ENCODE measurements around the gene SMC5. TPM values are rescaled to one million over a fixed set of nuclear protein-coding genes. Genes with fewer than 3 reads are reported as not detected.

SMC5 gene
- total RNA-seq, 4 donors from 2014 or later = 20.8 to 45.4 (median 31.4) TPM

DNA sequence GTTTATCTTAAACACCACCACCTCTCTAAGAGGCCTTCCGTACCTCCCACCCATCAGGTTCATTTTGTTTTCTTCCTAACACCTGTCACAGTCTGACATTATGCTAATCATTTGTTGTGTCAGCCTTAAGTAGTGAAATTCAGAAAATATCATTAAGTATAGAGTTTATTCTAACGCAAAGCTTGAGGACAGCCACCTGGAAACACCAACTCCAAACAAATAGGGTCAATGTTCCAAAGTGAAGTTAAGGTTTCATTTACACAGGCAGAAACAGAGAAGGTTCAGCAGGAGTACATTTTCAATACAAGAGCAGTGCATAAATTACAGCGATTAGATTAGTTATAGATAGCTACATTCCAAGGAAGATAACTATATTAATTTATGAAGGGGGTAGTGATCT lies 1.3 kb upstream of the SMC5 start:
- DNase-seq (ENCODE audit: low spot score) = no peak
- ATAC-seq (ENCODE audit: low FRiP score) = no peak
- TF ChIP-seq, protein P1, sequence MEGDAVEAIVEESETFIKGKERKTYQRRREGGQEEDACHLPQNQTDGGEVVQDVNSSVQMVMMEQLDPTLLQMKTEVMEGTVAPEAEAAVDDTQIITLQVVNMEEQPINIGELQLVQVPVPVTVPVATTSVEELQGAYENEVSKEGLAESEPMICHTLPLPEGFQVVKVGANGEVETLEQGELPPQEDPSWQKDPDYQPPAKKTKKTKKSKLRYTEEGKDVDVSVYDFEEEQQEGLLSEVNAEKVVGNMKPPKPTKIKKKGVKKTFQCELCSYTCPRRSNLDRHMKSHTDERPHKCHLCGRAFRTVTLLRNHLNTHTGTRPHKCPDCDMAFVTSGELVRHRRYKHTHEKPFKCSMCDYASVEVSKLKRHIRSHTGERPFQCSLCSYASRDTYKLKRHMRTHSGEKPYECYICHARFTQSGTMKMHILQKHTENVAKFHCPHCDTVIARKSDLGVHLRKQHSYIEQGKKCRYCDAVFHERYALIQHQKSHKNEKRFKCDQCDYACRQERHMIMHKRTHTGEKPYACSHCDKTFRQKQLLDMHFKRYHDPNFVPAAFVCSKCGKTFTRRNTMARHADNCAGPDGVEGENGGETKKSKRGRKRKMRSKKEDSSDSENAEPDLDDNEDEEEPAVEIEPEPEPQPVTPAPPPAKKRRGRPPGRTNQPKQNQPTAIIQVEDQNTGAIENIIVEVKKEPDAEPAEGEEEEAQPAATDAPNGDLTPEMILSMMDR (IDR thresholded peaks at IDR 0.05) = no peak

DNA sequence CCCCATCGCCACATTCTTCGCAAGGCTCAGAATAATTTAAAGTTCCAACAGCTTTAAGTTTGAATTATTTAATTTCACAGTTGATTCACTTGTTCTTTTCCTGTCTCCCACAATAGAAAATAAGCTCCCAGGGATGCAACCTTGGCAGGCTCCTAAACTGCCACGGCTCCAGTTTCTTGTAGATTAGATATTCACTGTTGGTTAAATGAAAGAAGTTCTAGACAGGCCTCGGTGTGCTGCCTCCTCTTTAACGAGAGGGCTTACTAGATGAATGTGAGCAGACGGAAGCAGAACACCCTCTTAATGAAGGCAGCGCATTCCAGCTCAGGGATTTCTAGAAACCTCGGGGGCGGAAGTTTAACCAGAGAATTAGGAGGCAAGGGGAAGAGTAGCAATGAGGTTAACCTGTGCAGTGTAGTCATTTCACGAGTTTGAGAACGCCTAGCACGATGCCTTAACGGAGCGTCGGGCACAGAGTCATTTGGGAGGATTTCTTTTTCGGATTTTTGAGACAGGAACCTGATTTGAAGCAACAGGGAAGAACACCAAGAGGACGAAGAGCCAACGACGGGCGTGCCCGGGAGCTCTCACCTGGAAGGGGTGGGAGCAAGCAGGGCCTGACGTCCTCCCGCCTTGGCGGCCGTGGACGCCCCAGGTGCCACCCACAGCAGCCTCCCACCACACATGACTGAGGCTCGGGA lies 637 bp upstream of the SMC5 start:
- DNase-seq (ENCODE audit: low spot score) (no peak), ATAC-seq (ENCODE audit: low FRiP score) (peak; percentile 71)
- TF ChIP-seq, protein P1 (IDR thresholded peaks at IDR 0.05) = no peak

DNA sequence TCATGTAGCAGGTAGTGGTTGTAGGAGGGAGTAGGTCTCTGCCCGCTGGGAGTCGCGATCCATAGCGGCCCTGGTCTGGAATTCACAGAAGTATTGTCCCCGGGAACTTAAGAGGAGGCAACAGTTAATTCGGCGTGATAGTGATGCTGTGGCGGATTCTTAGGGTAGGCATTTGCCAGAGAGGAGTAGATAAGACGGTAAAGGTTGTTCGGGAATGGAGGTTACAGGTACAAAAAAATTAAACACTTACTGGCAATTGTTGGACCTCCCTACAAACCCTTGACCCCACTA lies 679 bp downstream of the SMC5 start:
- DNase-seq (ENCODE audit: low spot score) = no peak
- TF ChIP-seq, protein P1 (IDR thresholded peaks at IDR 0.05) = no peak
- ATAC-seq (ENCODE audit: low FRiP score) = no peak

DNA sequence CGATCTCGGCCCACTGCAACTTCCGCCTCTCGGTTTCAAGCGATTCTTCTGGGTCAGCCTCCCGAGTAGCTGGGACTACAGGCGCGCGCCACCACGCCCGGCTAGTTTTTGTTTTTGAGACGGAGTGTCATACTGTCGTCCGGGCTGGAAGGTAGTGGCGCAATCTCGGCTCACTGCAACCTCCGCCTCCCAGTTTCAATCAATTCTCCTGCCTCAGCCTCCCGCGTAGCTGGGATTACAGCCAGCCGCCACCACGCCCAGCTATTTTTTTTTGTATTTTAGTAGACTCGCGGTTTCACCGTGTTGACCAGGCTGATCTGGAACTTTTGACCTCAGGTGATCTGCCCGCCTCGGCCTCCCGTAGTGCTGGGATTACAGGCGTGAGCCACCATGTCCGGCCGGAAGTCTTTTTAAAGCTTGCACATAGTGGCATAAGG lies 1.2 kb downstream of the SMC5 start:
- TF ChIP-seq, protein P1 (IDR thresholded peaks at IDR 0.05) = no peak
- DNase-seq (ENCODE audit: low spot score) (no peak), ATAC-seq (ENCODE audit: low FRiP score) (no peak)

DNA sequence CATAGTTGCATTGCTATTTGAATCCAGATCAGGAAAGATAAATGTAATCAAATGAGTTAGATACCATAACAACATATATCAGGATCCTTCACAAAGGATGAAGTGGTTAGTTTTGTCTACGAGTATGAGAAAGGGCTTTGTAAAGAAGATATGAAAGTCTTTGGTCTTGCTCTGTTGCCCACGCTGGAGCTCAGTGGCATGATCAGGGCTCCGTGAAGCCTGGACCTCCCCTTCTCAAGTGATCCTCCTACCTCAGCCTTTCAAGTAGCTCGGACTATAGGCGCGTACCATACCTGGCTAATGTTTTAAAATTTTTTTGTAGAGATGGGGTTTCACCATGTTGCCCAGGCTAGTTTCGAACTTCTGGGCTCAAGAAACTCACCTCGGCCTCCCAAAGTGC lies 1.8 kb downstream of the SMC5 start:
- TF ChIP-seq, protein P1 (IDR thresholded peaks at IDR 0.05) = no peak
- ATAC-seq (ENCODE audit: low FRiP score) (no peak), DNase-seq (ENCODE audit: low spot score) (no peak)

DNA sequence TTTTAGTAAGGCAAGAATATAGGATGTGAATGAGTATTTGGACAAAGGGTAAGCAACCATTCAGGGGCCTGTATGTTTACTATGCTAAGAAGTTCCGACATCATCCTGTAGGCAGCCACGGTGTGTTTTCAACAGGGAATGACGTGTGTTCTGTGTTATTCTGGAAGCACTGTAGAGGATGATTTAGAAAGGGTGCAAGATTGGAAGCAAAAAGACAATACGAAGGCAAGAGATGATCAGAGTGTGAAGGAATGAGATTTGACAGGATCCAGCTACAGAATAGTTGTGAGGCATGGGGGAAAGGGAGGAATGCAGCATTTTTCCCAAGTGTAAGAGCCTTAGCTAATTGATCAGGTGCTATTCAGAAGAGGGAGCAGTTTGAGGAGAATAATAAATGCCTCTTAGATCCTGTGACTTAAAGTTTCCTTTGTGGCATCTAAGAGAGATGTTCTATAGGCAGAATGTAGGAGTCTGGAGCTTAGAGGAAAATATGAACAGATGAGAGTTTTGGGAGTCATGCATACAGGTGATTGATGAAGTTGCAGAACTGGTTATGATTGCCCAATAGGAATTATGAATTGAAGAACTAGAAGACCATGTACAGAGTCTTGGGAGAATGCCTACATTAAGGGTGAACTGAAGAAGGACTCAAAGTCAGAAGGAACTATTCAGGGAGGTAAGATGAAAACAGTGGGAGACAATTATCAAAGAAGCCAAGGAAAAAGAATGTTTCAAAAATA lies 2.5 kb downstream of the SMC5 start:
- no peak for ATAC-seq (ENCODE audit: low FRiP score)
- TF ChIP-seq, protein P1 (IDR thresholded peaks at IDR 0.05) = no peak
- DNase-seq (ENCODE audit: low spot score) = no peak

DNA sequence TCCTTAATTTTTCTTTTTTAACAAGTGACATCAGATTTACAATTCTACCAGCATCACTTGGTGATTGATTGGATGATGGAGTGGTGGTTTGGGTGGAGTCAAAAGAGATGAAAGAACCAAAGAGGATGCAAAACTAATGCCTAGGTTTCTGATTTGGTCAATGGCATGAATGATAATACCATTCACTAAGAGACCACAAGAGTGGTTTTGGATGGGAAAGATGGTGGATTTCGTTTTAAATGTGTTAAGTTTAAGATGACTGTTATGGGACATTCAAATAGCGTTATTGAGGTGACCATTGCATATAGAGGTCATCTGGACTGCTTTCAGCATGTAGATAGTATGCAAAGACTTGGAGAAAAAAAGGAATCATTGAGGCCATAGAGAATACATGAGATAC lies 3.6 kb downstream of the SMC5 start:
- TF ChIP-seq, protein P1 (IDR thresholded peaks at IDR 0.05) = no peak
- DNase-seq (ENCODE audit: low spot score) (no peak), ATAC-seq (ENCODE audit: low FRiP score) (no peak)
